ENCODE results near the gene TAF11L12.
"Not testable (repeated sequence)": the region's sequence is repeated elsewhere in the genome, so short reads cannot be mapped to it uniquely, and the experiment has no call there.

Gene TAF11L12

GRCh38 chr5:17610092-17610491, at the start of gene TAF11L12:
TAF11L12 (plus strand) TSS chr5:17610392.
- DNase-seq (ENCODE audit: low read depth) = not testable (repeated sequence)

DNA sequence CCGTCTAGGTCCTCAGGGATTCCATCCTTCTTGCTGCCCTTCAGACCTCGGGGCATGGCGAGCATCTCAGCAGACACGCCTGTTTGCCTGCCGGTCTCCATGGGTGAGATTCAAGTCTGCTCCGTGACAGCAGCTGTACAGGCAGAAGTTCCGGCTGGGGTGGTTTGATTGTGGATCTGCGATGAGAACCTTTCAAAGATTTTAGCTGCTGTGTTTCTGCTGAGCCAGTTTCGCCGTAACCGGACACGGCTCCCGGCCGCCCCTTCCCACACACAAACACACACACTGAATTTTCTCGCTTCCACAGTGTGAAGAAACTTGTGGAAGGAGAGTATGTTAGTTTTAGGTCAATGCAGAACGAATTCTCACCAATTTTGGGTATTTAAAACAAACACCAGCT, 24.5 kb upstream of the TAF11L12 start, which contains the start of gene TAF11L7:
Gene TAF11L7, minus strand, starts transcription at position 101 of the 400 bp plus-strand sequence.
- not testable (repeated sequence) for DNase-seq (ENCODE audit: low read depth)

GRCh38 chr5:17590860-17591259, 19.3 kb upstream of the TAF11L12 start, which contains the start of gene TAF11L8:
TAF11L8 (minus strand) TSS chr5:17590960.
- not testable (repeated sequence) for DNase-seq (ENCODE audit: low read depth)

DNA sequence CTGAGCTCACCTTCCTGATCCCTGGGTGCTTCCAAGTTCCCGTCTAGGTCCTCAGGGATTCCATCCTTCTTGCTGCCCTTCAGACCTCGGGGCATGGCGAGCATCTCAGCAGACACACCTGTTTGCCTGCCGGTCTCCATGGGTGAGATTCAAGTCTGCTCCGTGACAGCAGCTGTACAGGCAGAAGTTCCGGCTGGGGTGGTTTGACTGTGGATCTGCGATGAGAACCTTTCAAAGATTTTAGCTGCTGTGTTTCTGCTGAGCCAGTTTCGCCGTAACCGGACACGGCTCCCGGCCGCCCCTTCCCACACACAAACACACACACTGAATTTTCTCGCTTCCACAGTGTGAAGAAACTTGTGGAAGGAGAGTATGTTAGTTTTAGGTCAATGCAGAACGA, 15.9 kb upstream of the TAF11L12 start, which contains the start of gene TAF11L9:
Gene TAF11L9, minus strand, starts transcription at position 140 of the 400 bp plus-strand sequence.
- DNase-seq (ENCODE audit: low read depth) = not testable (repeated sequence)

- not testable (repeated sequence) for DNase-seq (ENCODE audit: low read depth)
Observed at GRCh38 chr5:17597728-17598127, 12.5 kb upstream of the TAF11L12 start, which contains the start of gene TAF11L10. TAF11L10 (minus strand) TSS chr5:17597828.

GRCh38 chr5:17603880-17604279, 6.3 kb upstream of the TAF11L12 start, which contains the start of gene TAF11L11:
TAF11L11 (plus strand) TSS chr5:17604183.
- not testable (repeated sequence) for DNase-seq (ENCODE audit: low read depth)

DNA sequence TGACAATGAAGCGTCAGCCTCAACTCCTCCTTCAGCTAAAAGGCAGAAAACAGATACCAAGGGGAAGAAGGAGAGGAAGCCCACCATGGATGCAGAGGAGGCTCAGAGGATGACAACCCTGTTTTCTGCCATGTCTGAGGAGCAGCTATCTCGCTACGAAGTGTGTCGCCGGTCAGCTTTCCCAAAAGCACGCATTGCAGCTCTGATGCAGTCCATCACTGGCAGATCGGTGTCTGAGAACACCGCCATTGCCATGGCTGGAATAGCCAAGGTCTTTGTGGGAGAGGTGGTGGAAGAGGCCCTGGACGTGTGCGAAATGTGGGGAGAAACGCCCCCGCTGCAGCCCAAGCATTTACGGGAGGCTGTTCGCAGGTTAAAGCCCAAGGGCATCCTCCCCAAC, 5.2 kb upstream of the TAF11L12 start:
- no peak for DNase-seq (ENCODE audit: low read depth)

DNA sequence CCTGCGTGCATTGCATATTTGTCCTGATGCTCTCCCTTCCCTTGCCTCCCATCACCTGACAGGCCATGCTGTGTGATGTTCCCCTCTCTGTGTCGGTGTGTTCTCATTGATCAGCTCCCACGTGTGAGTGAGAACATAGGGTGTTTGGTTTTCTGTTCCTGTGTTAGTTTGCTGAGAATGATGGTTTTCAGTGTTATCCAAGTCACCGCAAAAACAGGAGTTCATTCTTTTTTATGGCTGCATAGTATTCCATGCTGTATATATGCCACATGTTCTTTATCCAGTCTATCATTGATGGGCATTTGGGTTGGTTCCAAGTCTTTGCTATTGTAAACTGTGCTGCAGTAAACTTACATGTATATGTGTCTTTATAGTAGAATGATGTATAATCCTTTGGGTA, 2.7 kb upstream of the TAF11L12 start:
- not testable (repeated sequence) for DNase-seq (ENCODE audit: low read depth)

DNA sequence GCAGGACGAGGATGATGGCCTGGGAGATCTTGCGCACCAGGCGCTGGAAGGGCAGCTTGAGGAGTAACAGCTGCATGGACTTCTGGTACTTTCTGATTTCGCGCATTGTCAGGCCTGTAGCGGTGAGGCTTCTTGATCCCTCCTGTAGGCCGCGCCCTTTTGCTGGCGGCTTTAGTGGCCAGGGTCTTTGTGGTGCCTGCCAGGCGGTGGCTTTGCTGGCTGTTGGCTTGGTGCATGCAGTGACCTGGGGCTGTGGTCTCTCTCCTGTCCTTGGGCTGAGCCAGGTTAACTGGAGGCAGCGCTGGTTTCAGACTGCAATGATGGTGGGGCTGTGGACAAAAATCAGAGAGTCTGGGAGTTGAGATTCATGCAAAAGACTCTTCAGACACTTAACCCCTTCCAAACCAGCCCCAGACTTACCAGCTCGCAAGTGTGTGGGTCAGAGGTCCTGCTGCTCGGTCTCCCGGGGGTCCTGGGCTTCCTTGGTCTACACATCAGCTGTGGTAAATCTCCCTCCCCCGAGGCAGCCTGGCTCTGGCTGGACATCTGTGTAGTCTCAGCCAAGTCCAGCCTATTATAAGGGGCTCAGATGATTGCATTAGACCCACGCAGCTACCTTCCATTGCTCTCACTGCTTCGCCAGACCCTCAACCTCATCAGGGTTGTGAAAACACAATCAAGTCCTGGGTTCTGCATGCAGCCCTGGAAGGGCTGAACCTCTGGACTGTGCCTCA, 4.8 kb downstream of the TAF11L12 start:
- DNase-seq (ENCODE audit: low read depth) = no peak

GRCh38 chr5:17619354-17619753, 9.2 kb downstream of the TAF11L12 start:
- DNase-seq (ENCODE audit: low read depth) = peak; percentile 62

DNA sequence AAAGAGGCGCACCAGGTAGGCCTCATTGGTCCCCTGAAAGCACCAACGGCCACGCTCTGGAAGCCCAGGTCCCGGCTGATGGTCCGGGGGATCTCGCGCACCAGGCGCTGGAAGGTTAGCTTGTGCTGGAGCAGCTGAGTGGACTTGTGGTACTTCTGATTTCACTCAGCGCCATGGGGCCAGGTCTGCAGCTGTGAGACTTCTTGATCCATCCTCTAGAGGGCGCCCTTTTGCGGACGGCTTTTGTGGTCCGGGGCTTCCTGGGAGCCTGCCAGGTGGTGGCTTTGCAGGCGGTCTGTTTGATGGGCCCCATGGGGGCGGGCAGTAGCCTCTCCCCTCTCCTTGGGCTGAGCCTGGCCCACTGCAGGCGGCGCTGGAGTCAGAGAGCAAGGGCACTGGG, 10.4 kb downstream of the TAF11L12 start:
- no peak for DNase-seq (ENCODE audit: low read depth)

DNA sequence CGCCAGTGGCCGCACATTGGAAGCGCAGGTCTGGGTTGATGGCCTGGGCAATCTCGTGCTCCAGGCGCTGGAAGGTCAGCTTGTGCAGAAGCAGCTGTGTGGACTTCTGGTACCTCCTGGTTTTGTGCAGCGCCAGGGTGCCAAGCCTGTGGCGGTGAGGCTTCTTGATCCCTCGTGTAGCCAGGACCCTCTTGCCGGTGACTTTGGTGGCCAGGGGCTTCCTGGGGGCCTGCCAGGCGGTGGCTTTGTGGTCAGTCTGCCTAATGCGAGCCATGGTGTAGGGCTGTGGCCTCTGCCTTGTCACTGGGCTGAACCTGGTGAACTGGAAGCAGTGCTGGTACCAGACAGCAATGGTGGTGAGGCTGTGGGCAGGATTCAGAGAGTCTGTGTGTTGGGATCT, 15.5 kb downstream of the TAF11L12 start:
- no peak for DNase-seq (ENCODE audit: low read depth)

DNA sequence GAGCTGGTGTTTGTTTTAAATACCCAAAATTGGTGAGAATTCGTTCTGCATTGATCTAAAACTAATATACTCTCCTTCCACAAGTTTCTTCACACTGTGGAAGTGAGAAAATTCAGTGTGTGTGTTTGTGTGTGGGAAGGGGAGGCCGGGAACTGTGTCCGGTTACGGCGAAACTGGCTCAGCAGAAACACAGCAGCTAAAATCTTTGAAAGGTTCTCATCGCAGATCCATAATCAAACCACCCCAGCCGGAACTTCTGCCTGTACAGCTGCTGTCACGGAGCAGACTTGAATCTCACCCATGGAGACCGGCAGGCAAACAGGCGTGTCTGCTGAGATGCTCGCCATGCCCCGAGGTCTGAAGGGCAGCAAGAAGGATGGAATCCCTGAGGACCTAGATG, 21.6 kb downstream of the TAF11L12 start, which contains the start of gene TAF11L13:
Gene TAF11L13, plus strand, starts transcription at position 301 of the 400 bp plus-strand sequence.
- DNase-seq (ENCODE audit: low read depth) = not testable (repeated sequence)

- DNase-seq (ENCODE audit: low read depth) = no peak
Observed at GRCh38 chr5:17634160-17634559, 24.0 kb downstream of the TAF11L12 start, which contains the start of gene TAF11L14. TAF11L14 (plus strand) TSS chr5:17634460.

DNA sequence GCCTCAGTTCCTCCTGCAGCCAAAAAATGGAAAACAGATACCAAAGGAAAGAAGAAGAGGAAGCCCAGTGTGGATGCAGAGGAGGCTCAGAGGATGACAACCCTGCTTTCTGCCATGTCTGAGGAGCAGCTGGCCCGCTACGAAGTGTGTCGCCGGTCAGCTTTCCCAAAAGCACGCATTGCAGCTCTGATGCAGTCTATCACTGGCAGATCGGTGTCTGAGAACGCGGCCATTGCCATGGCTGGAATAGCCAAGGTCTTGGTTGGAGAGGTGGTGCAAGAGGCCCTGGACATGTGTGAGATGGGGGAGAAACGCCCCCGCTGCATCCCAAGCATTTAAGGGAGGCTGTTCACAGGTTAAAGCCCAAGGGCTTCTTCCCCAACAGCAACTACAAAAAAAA, 39.0 kb downstream of the TAF11L12 start:
- not testable (repeated sequence) for DNase-seq (ENCODE audit: low read depth)

- DNase-seq (ENCODE audit: low read depth) = not testable (repeated sequence)
Observed at GRCh38 chr5:17655201-17655759, 45.1 kb downstream of the TAF11L12 start.

- DNase-seq (ENCODE audit: low read depth) = no peak
Observed at GRCh38 chr5:17655921-17656320, 45.7 kb downstream of the TAF11L12 start.

All from HS-27A (cell line).